GM12878 (cell line): ENCODE data around the gene C1QL4. TPM values are rescaled to one million over a fixed set of nuclear protein-coding genes. Genes with fewer than 3 reads are reported as not detected.

Experiments
- CTCF ChIP-seq, 3 experiments: IDR thresholded peaks in 2 of 3; conservative IDR thresholded peaks in 1 of 3; 2 replicates each; pipeline ENCODE4 v1.5.1; 2011; ENCODE audit warnings: low read depth in 3 of 3, low read length in 3 of 3, mild to moderate bottlenecking in 3 of 3, control low read depth in 2 of 3, moderate library complexity in 2 of 3, inconsistent platforms in 1 of 3, mixed read lengths in 1 of 3; ENCODE audit not compliant: control insufficient read depth in 2 of 3, insufficient read depth in 1 of 3; ENCODE audit errors: extremely low read depth in 1 of 3
- EGR1 ChIP-seq, 2 experiments: IDR thresholded peaks; 1 replicate in 1 of 2; 2 replicates in 1 of 2; pipeline ENCODE4 v1.6.1; 2011 to 2012; ENCODE audit warnings: low read depth in 2 of 2, low read length in 2 of 2, borderline replicate concordance in 1 of 2, mild to moderate bottlenecking in 1 of 2, moderate library complexity in 1 of 2
- MTA3 ChIP-seq: IDR thresholded peaks from 2 replicates; pipeline ENCODE4 v1.6.1; 2012; ENCODE audit warnings: low read length, inconsistent platforms, borderline replicate concordance
- POLR2A ChIP-seq: IDR thresholded peaks from 2 replicates; pipeline ENCODE4 v1.6.1; 2011; ENCODE audit warnings: low read depth, mild to moderate bottlenecking, low read length
- RAD21 ChIP-seq: IDR thresholded peaks from 2 replicates; pipeline ENCODE4 v1.6.1; 2011; ENCODE audit warnings: mild to moderate bottlenecking, low read depth, low read length, moderate library complexity; ENCODE audit not compliant: insufficient read depth
- RB1 ChIP-seq: fragments of 450-650 bp; formaldehyde crosslinking; IDR thresholded peaks from 2 replicates; pipeline ENCODE4 v1.6.1; 2017; ENCODE audit warnings: mild to moderate bottlenecking, borderline replicate concordance
- SIX5 ChIP-seq: IDR thresholded peaks from 2 replicates; pipeline ENCODE4 v1.6.1; 2011; ENCODE audit warnings: mild to moderate bottlenecking, low read depth, low read length, moderate library complexity; ENCODE audit not compliant: severe bottlenecking
- SMARCA5 ChIP-seq: fragments of 450-650 bp; IDR thresholded peaks from 2 replicates; pipeline ENCODE4 v1.6.1; 2017; ENCODE audit warnings: mild to moderate bottlenecking
- TCF3 ChIP-seq: IDR thresholded peaks from 2 replicates; pipeline ENCODE4 v1.6.1; 2012; ENCODE audit warnings: low read depth, mild to moderate bottlenecking, low read length, borderline replicate concordance; ENCODE audit not compliant: insufficient read depth
- YY1 ChIP-seq: IDR thresholded peaks from 2 replicates; pipeline ENCODE4 v1.6.1; 2011; ENCODE audit warnings: low read depth, mild to moderate bottlenecking, low read length
- ZNF687 ChIP-seq: fragments of 450-650 bp; IDR thresholded peaks from 2 replicates; pipeline ENCODE4 v1.6.1; 2017; ENCODE audit warnings: mild to moderate bottlenecking, moderate library complexity
- polyA plus RNA-seq, 11 experiments: library from polyadenylated mRNA; depleted of rRNA in 4 of 11; unstranded in 6 of 11; stranded (reverse) in 5 of 11; fragments of >200 nt; fragmentation: Nextera tagmentation in 4 of 11; fragmentation: Illumina TruSeq in 1 of 11; extraction: Ambion mirVana in 4 of 11; extraction: Trizol in 1 of 11; gene quantifications; 1 replicate in 1 of 11; 2 replicates in 10 of 11; pipeline versions ENCODE4 v1.2.1 to v1.2.3, GENCODE V29; 2011 to 2016; ENCODE audit warnings: inconsistent platforms in 2 of 11, missing spikeins in 2 of 11, low read depth in 1 of 11
- total RNA-seq, 4 experiments: library from RNA; depleted of rRNA in 3 of 4; stranded (reverse); fragments of >200 nt in 3 of 4; fragmentation: Illumina TruSeq in 1 of 4; extraction: Trizol in 1 of 4; gene quantifications; 2 replicates each; pipeline versions ENCODE4 v1.2.1 to v1.2.3, GENCODE V29; 2013 to 2021
- TF ChIP-seq, protein P1 (sequence below): fragments of 450-650 bp; formaldehyde crosslinking; IDR thresholded peaks from 2 replicates; pipeline ENCODE4 v1.5.0; 2022; ENCODE audit warnings: mild to moderate bottlenecking, missing genetic modification characterization
- TF ChIP-seq, protein P2 (sequence below): fragments of 450-650 bp; IDR thresholded peaks from 2 replicates; pipeline ENCODE4 v1.6.1; 2017; ENCODE audit warnings: mild to moderate bottlenecking

C1QL4 gene
- total and polyA plus RNA-seq, 10 of the 15 experiments (the other 5 are each of a cell fraction or from before 2014, with no cell fraction given) = 0.05 TPM; not detected in 9

- no peak for TF ChIP-seq SMARCA5
- TF ChIP-seq ZNF687 = no peak
- peak in 1 of 2 experiments; percentile 97; a peak in 2 of 3 replicates for TF ChIP-seq EGR1 (IDR thresholded peaks at IDR 0.05; ENCODE audit: borderline replicate concordance in 1 of 2, low read depth in 2 of 2, low read length in 2 of 2)
- no peak for TF ChIP-seq TCF3
- TF ChIP-seq RB1 = no peak
- TF ChIP-seq, protein P1, sequence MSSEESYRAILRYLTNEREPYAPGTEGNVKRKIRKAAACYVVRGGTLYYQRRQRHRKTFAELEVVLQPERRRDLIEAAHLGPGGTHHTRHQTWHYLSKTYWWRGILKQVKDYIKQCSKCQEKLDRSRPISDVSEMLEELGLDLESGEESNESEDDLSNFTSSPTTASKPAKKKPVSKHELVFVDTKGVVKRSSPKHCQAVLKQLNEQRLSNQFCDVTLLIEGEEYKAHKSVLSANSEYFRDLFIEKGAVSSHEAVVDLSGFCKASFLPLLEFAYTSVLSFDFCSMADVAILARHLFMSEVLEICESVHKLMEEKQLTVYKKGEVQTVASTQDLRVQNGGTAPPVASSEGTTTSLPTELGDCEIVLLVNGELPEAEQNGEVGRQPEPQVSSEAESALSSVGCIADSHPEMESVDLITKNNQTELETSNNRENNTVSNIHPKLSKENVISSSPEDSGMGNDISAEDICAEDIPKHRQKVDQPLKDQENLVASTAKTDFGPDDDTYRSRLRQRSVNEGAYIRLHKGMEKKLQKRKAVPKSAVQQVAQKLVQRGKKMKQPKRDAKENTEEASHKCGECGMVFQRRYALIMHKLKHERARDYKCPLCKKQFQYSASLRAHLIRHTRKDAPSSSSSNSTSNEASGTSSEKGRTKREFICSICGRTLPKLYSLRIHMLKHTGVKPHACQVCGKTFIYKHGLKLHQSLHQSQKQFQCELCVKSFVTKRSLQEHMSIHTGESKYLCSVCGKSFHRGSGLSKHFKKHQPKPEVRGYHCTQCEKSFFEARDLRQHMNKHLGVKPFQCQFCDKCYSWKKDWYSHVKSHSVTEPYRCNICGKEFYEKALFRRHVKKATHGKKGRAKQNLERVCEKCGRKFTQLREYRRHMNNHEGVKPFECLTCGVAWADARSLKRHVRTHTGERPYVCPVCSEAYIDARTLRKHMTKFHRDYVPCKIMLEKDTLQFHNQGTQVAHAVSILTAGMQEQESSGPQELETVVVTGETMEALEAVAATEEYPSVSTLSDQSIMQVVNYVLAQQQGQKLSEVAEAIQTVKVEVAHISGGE = no peak
- TF ChIP-seq POLR2A = peak; percentile 46; the same call in 1 of the 2 replicates
- peak; percentile 67 to 95 (median 74) for TF ChIP-seq CTCF (IDR thresholded peaks at IDR 0.05 in 2 of 3, conservative IDR thresholded peaks at IDR 0.05 in 1 of 3; ENCODE audit: control insufficient read depth in 2 of 3, extremely low read depth in 1 of 3, insufficient read depth in 1 of 3, low read depth in 3 of 3, low read length in 3 of 3)
- TF ChIP-seq MTA3 = no peak
- TF ChIP-seq YY1 = peak; percentile 62; the same call in 1 of the 2 replicates
- peak; percentile 51 for TF ChIP-seq RAD21
- no peak for TF ChIP-seq SIX5
- TF ChIP-seq, protein P2, sequence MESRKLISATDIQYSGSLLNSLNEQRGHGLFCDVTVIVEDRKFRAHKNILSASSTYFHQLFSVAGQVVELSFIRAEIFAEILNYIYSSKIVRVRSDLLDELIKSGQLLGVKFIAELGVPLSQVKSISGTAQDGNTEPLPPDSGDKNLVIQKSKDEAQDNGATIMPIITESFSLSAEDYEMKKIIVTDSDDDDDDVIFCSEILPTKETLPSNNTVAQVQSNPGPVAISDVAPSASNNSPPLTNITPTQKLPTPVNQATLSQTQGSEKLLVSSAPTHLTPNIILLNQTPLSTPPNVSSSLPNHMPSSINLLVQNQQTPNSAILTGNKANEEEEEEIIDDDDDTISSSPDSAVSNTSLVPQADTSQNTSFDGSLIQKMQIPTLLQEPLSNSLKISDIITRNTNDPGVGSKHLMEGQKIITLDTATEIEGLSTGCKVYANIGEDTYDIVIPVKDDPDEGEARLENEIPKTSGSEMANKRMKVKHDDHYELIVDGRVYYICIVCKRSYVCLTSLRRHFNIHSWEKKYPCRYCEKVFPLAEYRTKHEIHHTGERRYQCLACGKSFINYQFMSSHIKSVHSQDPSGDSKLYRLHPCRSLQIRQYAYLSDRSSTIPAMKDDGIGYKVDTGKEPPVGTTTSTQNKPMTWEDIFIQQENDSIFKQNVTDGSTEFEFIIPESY = peak; percentile 92; the same call in 1 of the 2 replicates
These were observed at the start of gene C1QL4 (continued) for GRCh38 chr12:49336645-49337584.
